Skeletal muscle cell (primary cell): Measurements from ENCODE around the gene PPP2R5B.

Source experiments
- DNase-seq: peaks from one replicate; pipeline ENCODE4 v3.0.0-alpha.2; 2010; ENCODE audit warnings: low read depth
- H3K4me3 ChIP-seq: 2 replicates; pipeline ENCODE4 v1.5.1; 2011; ENCODE audit warnings: low read depth, mild to moderate bottlenecking, control low read depth, low read length, moderate library complexity

PPP2R5B gene

DNA sequence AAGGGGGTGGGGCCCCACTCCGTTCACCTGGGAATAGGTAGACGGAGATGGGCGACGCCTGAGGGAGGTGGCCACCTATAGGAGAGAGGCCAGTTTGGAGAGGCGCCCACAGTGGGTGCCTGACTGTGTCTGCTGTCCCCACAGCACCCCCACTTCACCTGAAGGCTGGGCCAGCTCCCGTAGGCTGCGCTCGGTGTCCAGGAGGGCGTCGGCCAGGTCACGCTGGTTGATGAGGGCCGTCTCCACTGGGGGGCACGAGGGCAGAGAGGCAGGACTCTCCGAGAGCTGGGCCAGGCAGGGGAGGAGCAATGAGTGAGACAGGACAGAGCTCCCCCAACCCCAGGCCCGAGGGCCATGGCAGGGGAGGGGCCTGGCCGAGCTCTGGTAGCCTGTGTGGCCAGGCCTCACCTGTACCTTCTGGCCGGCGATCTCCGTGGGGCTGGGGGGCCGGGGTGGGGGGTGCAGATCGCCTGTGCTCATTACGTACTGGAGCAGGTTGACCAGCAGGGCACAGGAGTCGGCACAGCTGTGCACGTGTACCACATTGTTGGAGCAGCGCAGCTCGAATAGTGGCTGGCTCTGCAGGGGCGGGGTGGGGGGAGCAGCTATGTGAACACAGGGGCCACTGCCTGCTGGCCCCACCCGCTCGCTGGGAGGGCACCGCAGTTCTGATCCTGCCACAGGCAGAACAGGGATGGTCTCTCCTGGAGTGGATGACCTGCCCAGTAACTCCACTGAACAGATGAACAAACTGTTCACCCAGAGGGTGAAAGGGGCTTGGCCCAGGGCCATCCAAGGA, 22.2 kb upstream of the PPP2R5B start:
- no peak overlapping the region for H3K4me3 ChIP-seq
- DNase-seq: no peak

DNA sequence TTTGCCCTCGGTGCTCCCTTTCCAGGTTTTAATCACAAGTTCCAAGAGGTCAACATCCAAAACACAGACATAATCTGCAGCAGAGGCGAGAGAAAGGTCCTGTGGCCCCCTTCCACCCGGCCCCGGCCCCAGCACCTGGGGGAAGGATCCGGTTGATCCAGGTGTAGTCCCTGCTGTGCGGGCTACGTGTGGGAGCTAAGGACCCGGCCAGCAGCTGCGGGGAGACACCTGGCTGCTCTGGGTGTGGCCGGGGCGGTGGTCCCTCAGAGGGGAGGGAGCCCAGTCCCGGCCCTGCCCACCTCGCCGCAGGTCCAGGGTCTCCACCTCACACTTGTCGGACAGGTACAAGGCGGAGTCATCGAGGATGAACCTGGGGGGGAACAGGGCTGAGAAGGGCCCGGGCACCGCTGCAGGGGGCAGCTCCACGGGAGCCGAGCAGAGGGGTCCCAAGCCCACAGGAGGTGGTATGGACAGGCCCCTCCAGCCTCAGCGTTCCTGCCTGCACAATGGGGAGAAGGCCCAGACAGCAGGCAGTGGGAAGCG, 21.1 kb upstream of the PPP2R5B start:
- H3K4me3 ChIP-seq: no peak overlapping the region
- no peak for DNase-seq

DNA sequence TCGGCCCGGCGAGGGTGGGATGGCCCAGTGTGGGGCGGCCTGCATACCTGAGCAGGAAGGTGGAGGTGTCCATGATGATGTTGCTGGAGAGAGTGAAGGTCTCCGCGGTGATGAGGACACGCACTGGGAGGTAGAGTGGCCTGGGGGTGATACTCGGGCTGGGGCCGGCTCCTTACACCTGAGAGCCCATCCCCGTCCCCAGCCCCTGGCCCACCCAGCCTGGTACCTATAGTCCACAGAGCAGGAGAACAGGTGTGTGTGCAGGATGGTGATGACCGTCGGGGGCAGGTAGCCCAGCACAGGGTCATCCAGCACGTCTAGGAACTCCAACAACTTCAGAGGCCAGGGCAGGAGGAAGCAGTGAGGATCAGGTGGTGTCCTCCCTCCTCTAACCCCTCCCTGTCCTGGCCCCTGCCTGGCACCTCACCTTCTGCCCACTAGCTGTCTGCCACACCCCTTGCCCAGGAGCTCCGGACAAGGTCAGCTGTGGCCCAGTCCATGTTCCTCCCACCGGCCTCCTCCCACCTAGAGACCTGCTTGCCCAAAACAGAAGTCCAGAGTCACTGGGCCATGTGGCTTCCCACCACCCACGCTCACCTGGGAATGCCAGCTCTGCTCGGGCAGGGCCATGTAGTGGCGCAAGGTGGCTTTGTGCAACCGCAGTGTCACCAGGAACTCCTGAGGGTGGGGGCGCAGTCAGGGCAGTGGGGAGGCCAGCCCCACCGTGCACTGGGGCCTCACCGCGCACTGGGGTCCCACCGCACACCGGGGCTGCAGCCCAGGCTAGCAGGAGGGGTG, 18.8 kb upstream of the PPP2R5B start:
- no peak overlapping the region for H3K4me3 ChIP-seq
- no peak for DNase-seq

DNA sequence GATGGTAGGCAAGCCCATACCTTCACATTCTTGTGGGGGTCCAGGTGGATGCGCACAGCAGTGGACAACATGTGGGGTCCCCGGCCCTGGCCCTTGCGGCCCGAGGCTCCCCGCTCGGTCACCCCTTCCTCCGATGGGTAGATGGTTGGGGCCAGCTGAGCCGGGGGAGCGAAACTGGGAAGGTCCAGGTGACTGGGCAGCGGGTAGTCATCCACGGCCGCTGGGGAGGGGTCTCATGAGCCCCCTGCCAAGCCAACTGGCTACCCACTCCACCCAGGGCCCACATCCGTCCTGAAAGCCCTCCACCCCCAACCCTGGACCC, 18.2 kb upstream of the PPP2R5B start:
- H3K4me3 ChIP-seq: no peak overlapping the region
- DNase-seq: no peak

DNA sequence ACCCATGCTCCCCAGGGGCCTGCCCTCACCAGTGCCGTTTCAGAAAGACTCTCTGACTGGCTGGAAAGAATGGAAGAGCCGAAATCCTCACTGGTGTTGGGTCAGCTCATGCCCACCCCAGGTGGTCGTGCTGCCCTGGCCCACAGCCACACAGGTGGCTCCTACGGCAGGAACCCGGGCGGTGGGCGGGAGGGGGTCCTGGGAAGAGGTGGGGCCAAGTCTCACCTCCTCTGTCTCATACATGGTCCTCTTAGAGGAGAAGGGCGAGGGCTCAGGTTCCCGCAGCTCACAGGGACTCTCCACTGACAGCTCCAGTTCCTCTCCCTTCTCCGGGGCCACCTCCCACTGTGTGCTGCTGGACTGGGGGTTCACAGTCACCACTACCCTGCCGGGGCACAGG, 15.7 kb upstream of the PPP2R5B start:
- DNase-seq: no peak

DNA sequence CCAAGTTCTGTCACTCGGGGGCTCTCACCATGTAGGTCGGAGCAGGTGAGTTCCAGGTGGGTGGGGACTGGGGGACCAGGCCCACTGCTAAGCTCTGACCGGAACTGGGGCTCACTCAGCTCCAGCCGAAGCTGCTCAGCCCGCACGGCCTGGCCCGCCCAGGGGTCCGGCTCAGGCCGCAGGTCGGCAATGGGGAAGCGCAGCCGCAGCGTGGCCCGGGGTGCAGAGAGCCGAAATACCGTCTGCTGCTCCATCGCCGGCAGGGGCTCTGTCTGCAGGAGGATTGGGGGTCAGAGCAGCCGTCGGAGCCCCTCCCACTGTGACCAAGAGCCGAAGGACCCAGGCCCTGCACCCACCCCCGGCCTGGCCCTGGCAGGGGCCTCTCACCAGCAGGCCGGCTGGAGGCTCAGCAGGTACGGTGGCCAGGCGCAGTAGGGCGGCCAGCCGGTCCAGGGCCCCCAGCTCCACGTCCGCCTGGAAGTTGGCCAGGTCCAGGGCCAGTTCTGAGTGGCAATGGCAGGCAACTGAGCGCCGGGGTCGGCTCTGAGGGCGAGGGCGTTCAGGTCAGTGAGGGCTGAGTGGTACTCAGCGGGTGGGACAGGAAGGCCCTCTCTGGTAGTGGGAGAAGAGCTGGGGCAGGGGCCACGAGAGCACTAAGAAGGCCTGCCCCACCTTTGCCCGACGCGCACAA, 14.7 kb upstream of the PPP2R5B start:
- no peak for DNase-seq

More for the DNA sequence above, 15.7 kb upstream of the PPP2R5B start:
- H3K4me3 ChIP-seq: no peak overlapping the region

DNA sequence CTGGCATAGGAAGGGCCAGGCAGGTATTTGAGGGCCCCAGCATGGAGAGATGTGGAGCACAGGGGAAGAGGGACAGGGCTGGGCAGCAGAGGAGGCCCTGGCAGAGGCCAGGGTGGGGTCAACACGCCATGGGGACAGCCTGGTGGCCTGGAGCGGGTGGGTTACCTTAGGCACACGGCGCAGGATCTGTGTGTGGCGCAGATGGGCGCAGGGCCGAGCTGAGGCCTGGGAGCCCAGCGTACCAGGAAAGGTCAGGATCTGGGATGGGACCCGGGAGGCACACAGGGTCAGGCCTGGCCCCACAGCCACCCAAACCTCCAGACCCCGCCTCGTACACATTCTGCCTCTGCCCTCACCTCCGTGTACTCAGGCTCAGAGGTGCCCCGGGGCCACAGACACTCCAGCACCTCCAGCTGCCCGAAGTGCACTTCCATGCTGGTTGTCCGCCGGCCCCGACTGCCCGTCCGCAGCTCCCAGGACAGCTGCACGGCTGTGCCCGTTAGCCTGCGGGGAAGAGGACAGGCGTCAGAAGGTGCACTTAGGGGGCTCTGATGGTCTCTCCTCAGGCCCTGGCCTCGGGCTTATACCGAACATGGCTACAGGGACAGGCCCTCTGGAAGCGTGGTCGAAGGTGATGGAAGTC, 13.9 kb upstream of the PPP2R5B start:
- no peak for DNase-seq
- H3K4me3 ChIP-seq: no peak overlapping the region

More for the DNA sequence above, 14.7 kb upstream of the PPP2R5B start:
- no peak overlapping the region for H3K4me3 ChIP-seq

DNA sequence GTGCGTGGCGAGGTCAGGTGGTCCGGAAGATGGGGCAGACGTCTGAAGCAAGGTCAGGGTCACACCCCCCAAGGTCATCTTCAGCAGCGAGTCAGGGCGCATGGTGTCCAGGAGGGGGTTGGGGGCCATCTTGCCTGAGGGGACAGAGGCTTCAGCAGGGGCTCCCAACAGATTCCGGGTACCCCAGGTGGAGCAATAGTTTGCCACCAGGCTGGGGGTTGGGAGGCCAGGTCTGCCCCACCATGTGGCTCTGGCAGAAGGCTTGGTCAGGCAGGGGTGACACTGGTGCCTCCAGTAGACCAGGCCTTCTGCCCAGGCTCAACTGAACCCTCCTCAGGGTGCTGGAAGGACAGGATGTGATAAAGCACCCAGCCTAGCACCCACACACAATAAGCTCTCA, 13.3 kb upstream of the PPP2R5B start:
- no peak overlapping the region for H3K4me3 ChIP-seq
- no peak for DNase-seq

DNA sequence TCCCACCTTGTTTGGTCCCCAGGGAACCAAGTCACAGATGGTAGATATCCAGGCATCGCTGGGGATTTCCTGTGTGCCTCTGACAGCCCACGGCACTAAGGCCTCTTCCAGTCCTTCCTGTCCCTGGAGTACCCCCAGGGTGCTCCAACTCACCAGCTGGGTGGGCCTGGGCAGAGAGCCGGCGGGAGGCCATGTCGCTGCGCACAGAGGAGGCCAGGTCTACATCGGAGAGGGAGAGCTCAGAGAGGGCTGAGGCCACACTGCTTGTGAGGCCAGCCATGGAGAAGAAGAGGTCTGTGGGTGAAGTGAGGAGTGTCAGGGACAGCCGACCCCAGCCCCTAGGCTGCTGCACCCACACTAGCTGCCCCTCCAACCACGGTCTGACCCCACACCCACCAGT, 12.8 kb upstream of the PPP2R5B start:
- no peak for DNase-seq
- no peak overlapping the region for H3K4me3 ChIP-seq

DNA sequence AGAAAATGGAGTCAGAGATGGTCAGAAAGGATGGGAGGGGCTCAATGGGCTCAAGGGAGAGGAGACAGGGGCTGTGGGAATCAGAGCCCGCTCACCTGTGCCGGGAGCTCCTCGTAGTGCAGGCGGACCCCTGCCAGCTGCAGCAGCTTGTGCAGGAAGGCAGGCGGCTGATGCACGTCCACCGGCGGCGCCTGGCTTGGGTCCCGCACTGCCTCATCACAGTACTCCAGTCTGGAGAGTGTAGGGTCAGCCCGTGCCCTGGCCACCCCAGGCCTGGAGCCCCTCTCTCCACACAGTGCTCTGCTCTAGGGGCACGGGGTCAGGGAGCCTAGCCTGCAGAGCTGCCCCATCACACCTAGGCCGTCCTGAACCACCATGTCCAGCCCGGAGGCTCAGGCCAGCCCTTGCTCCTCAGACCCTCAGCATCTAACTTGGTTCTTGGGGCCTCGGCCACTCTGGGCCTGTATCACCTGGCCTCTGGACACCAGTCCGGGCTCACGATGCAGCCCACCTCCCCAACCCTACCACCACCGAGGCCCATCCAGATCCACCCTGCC, 11.2 kb upstream of the PPP2R5B start:
- DNase-seq: no peak
- no peak overlapping the region for H3K4me3 ChIP-seq

DNA sequence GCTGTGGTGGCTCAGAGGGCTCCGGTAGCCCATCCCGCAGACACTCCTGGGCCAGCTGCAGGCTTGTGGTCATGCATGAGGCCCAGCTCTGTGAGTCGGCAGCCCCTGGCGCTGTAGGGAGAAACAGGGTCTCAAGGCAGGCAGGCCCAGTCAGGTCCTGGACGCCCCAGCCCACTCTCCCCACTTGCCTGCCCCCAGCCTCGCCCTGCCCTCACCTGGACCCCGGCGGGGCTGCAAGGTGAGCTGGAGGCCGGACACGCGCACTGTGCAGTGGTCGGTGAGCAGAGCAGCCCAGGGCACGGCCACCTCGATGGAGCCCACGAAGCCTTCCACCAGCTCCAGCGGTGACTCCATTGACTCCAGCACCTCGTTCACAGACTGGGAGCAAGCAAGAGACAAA, 10.4 kb upstream of the PPP2R5B start:
- no peak overlapping the region for H3K4me3 ChIP-seq
- no peak for DNase-seq

DNA sequence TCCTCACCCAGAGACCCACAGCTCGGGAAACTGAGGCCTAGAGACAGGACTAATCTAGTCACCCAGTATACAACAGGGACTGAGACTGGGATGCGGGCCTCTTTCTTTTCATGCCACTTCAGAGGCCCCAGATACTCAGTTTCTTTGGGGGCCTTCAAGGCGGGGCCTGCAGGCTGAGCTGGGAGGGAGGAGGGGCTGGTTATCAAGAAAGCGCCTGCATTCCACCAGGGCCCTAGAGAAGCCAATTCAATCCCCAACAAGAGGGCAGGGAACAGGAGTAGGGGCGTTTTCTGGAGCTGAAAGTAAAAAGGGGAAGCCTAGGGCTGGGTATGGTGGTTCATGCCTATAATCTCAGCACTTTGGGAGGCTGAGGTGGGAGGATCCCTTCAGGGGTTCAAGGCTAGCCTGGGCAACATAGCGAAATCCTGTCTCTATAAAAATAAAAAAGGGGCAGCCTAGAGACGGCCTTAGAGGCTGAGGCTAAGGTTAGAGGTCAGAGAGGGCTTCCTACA, 9.1 kb upstream of the PPP2R5B start:
- no peak for DNase-seq
- peak overlapping the region; percentile 97 for H3K4me3 ChIP-seq

DNA sequence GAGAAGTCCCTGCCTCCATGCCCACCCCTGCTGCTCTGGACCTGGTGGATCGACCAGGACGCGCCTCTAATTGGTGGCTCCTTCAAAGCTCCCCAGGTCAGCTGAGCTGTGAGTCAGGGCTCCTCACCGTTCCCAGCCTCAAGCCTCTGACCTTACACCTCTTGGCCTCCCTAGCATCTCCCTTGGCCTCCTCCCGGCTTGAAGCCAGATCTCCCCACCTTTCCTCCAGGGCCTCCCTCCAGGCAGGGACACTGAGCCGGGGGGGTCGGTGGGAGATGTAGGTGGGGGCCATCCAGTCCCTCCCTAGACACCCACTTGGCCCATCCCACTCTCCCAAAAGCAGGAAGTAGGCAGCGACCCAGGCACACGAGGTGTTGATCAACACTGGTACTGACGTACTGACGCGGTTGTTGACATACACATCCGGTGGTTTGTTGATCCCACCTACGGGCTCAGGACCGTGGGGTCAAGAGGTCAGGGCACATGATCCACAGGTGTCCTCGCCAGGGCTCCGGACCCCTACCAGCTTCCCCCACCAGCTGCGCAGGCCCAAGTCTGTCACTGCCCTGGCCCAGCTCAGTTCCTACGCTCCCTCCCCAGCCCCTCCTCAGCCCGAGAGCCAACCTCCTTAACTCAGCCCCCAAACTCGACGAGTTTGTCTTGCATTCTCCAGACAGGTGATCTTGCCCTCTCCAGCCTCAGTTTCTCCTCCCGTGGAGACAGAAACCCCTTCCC, 8.3 kb upstream of the PPP2R5B start:
- DNase-seq: no peak
- peak overlapping the region; percentile 97 for H3K4me3 ChIP-seq

DNA sequence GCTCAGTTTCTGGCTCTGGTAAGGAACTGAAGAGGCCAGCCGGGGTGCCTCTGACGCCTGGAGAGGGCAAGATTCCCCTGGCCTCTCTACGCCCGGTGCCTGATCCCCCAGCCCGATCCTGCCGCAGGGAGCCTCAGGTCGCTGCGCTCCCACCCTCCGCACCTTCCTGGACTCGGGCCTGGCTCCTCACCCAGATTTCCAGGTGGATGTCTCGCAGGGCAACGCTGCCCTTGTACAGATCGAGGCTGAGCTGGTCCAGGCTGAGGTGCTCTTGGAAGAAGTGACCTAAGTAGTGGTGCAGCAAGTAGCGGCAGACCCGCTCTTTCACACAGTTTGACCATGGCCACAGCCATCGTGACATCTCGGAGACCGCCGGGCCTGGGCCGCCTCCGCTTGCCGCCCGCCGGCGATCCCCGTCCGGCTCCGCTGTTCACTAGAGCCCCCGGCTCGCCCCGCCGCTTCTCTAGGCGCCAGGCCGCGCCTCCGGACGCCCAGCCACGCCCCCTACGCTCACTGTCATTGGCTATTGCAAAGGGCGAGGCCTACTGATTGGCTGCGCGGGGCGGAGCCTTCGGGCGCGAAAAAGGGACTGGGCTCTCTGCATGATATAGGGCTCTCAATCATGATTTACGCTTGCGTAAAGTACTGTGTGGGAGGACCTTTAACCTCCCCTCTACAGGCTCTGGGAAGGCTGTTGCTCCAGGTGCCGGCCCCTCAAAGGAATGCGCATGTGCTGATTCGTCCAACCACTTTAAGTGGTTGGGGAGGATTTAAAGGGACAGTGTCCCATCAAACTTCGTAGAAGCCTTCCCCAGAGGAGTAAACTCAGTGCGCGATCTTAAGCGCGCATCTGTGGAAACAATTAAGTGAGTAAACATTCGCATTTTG, 7.5 kb upstream of the PPP2R5B start, which contains the start of gene ATG2A:
ATG2A (minus strand) TSS at position 435 of the 888 bp plus-strand sequence; CDS start at position 361, 74 bp downstream.
- DNase-seq: peak; percentile 99
- peak within 1 kb of the TSS; percentile 97 for H3K4me3 ChIP-seq

DNA sequence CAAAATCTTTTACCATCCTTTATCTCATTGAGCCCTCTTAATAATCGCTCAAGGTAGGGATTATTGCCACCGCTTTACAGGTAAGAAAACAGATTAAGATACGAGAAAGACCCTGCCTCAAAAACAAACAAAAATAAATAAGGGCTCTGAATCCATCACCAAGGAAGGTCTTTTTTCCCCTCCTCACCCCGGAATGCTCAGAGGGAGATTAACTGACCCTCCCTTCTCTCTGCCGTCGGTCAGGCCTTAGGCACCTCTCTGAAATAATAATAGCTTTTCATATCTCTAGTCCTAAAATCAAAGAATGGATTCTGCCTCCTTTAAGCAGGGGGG, 6.9 kb upstream of the PPP2R5B start:
- H3K4me3 ChIP-seq: peak overlapping the region; percentile 50

DNA sequence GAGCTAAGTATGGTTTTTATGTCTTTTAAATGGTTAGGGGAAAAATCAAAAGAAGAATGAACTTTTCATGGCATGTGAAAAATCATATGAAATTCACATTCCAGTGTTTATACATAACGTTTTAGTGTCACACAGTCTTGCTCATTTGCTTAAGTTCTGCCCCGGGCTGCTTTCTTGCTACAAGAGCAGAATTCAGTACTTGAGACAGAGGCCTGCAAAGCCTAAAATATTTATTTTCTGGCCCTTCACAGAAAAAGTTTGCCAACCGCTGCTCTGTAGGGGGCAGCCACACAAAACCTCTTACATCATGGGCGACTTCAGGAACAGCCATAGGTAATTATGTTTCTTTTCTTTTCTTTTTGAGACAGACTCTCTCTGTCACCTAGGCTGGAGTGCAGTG, 6.5 kb upstream of the PPP2R5B start:
- DNase-seq: peak; percentile 17
- H3K4me3 ChIP-seq: peak overlapping the region; percentile 50

More for the DNA sequence above, 6.9 kb upstream of the PPP2R5B start:
- DNase-seq: no peak

DNA sequence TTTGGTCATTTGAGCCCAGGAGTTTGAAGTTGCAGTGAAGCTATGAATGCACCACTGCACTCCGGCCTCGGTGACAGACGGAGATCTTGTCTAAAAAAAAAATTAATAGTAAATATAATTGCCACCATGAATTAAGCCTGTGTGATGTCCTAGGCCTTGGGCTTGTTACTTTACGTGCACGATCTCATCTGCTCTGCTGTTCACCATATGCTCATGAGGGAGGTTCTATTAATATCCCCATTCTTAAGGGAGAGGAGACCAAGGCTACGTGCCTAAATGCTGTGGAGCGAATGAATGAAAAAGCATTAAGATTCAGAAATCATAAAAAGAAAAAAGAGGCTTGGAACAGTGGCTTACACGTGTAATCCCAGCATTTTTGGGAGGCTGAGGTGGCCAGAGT, 4.9 kb upstream of the PPP2R5B start:
- no peak overlapping the region for H3K4me3 ChIP-seq
- no peak for DNase-seq

DNA sequence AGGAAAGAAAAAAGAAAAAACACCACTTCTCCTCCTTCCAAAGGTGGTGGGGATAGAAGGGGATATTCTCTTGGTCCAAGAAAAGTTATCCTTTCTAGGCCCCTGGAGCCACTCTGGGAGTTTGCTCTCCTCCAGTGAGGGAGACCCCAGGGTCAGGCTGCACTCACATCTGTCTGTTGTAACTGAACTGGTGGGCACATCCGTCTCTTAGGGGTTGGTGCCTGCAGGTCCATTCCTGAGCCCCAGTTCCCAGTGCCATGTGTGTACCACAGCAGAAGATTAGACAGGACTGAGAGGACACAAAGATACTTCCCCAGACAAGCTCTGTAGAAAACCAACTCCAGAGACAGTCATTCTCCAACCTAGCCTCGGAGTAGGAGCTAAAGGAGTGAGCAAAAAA, 4.4 kb upstream of the PPP2R5B start:
- no peak for DNase-seq
- H3K4me3 ChIP-seq: no peak overlapping the region
